ENCODE measurements around the gene HMCES.

GRCh38 chr3:129317848-129318247, 39.2 kb downstream of the HMCES start:
- TF ChIP-seq CTCF (IDR thresholded peaks at IDR 0.05; ENCODE audit: borderline replicate concordance, extremely low read depth, low read length, poor library complexity, severe bottlenecking) (no peak), EZH2 (IDR thresholded peaks at IDR 0.05; ENCODE audit: borderline replicate concordance, low read depth, low read length, severe bottlenecking) (no peak)
